Activated T-cell treated with anti-CD3 and anti-CD28 coated beads, Interleukin-2, amount 50 U/mL, for 72 hours (primary cell): Measurements from ENCODE around the gene ERVFRD-1. TPM values are rescaled to one million over a fixed set of nuclear protein-coding genes. Genes with fewer than 3 reads are reported as not detected.

Experiments used
- ATAC-seq, 2 donors: fragments of 150-1000 bp; cut with Tn5 transposase; replicated peaks in 1 of 2; 2 replicates each; pipeline ENCODE4 v1.10.0; 2021; ENCODE audit warnings: moderate library complexity in 2 of 2, mild to moderate bottlenecking in 1 of 2
- DNase-seq, 2 donors: peaks; one replicate each; pipeline ENCODE4 v3.0.0; 2021 to 2022; ENCODE audit warnings: mixed read lengths in 1 of 2
- H3K27ac Mint-ChIP-seq: one replicate; pipeline ENCODE4 v1.8.0; 2022; ENCODE audit warnings: mild to moderate bottlenecking, moderate library complexity, mixed read lengths
- H3K27me3 Mint-ChIP-seq: one replicate; pipeline ENCODE4 v1.8.0; 2022; ENCODE audit warnings: low read depth, mixed read lengths
- H3K36me3 Mint-ChIP-seq, 2 donors: one replicate each; pipeline ENCODE4 v1.8.0; 2022; ENCODE audit warnings: mixed read lengths in 2 of 2, mild to moderate bottlenecking in 1 of 2; ENCODE audit not compliant: insufficient read depth in 2 of 2
- H3K4me1 Mint-ChIP-seq: one replicate; pipeline ENCODE4 v1.8.0; 2022; ENCODE audit warnings: low read depth, mixed read lengths
- H3K4me3 Mint-ChIP-seq, 2 donors: one replicate each; pipeline ENCODE4 v1.8.0; 2022; ENCODE audit warnings: mild to moderate bottlenecking in 2 of 2, mixed read lengths in 2 of 2, moderate library complexity in 2 of 2
- H3K9me3 Mint-ChIP-seq, 2 donors: one replicate each; pipeline ENCODE4 v1.8.0; 2022; ENCODE audit warnings: mixed read lengths in 2 of 2
- total RNA-seq, 2 donors: library from RNA; stranded (reverse); gene quantifications; one replicate each; pipeline ENCODE4 v1.2.3, GENCODE V29; 2022

Gene ERVFRD-1
- total RNA-seq, 2 donors from 2014 or later = not detected

GRCh38 chr6:11141295-11141694 is 29.8 kb upstream of the ERVFRD-1 start:
- Mint-ChIP-seq H3K27me3 (no peaks in the 10 kb centered on the region), H3K36me3 (no peaks in the 10 kb centered on the region), H3K4me1 (peaks cover 19% of the 10 kb centered on the region), H3K27ac (no peak overlapping the region), H3K4me3 (no peak overlapping the region), H3K9me3 (no peaks in the 10 kb centered on the region)
- DNase-seq (no peak), ATAC-seq (no peak)

- no peak for DNase-seq
- H3K27me3 Mint-ChIP-seq = no peaks in the 10 kb centered on the region
- H3K4me1 Mint-ChIP-seq = peaks cover 19% of the 10 kb centered on the region
- no peak overlapping the region for H3K4me3 Mint-ChIP-seq
- H3K9me3 Mint-ChIP-seq = no peaks in the 10 kb centered on the region
- no peak overlapping the region for H3K27ac Mint-ChIP-seq
- peaks cover 0 to 3% of the 10 kb centered on the region in 2 donors for H3K36me3 Mint-ChIP-seq
- ATAC-seq = no peak
Measured at GRCh38 chr6:11140056-11140455, 28.5 kb upstream of the ERVFRD-1 start.

GRCh38 chr6:11139051-11139960 is 27.8 kb upstream of the ERVFRD-1 start:
- DNase-seq (no peak), ATAC-seq (peak; percentile 44 to 71)
- no peak overlapping the region for H3K4me3 Mint-ChIP-seq
- peaks cover 0 to 7% of the 10 kb centered on the region in 2 donors for H3K36me3 Mint-ChIP-seq
- H3K9me3 Mint-ChIP-seq = no peaks in the 10 kb centered on the region
- no peaks in the 10 kb centered on the region for H3K27me3 Mint-ChIP-seq
- peak overlapping the region; percentile 10 for H3K27ac Mint-ChIP-seq
- peaks cover 15% of the 10 kb centered on the region for H3K4me1 Mint-ChIP-seq

- ATAC-seq (no peak), DNase-seq (no peak)
- Mint-ChIP-seq H3K4me3 (no peak overlapping the region), H3K9me3 (no peaks in the 10 kb centered on the region), H3K36me3 (peaks cover 0 to 7% of the 10 kb centered on the region in 2 donors), H3K27ac (no peak overlapping the region), H3K27me3 (no peaks in the 10 kb centered on the region), H3K4me1 (peaks cover 15% of the 10 kb centered on the region)
Measured at GRCh38 chr6:11136809-11137208, 25.3 kb upstream of the ERVFRD-1 start.

GRCh38 chr6:11133281-11133680 is 21.8 kb upstream of the ERVFRD-1 start:
- Mint-ChIP-seq H3K9me3 (no peaks in the 10 kb centered on the region), H3K27ac (no peak overlapping the region), H3K4me3 (no peak overlapping the region), H3K36me3 (peaks cover 0 to 7% of the 10 kb centered on the region in 2 donors), H3K27me3 (no peaks in the 10 kb centered on the region), H3K4me1 (peaks cover 20% of the 10 kb centered on the region)
- ATAC-seq = no peak
- DNase-seq = no peak

- DNase-seq (no peak), ATAC-seq (no peak)
- Mint-ChIP-seq H3K9me3 (no peaks in the 10 kb centered on the region), H3K27ac (no peak overlapping the region), H3K4me1 (peaks cover 21% of the 10 kb centered on the region), H3K36me3 (peaks cover 1 to 8% of the 10 kb centered on the region in 2 donors), H3K27me3 (no peaks in the 10 kb centered on the region), H3K4me3 (no peak overlapping the region)
Measured at GRCh38 chr6:11132194-11132888, 20.8 kb upstream of the ERVFRD-1 start.

GRCh38 chr6:11130605-11131004 is 19.1 kb upstream of the ERVFRD-1 start:
- H3K27ac Mint-ChIP-seq = peak overlapping the region; percentile 25
- ATAC-seq (no peak), DNase-seq (no peak)
- H3K4me1 Mint-ChIP-seq = peaks cover 25% of the 10 kb centered on the region
- no peaks in the 10 kb centered on the region for H3K27me3 Mint-ChIP-seq
- no peak overlapping the region for H3K4me3 Mint-ChIP-seq
- H3K9me3 Mint-ChIP-seq = no peaks in the 10 kb centered on the region
- peaks cover 1 to 10% of the 10 kb centered on the region in 2 donors for H3K36me3 Mint-ChIP-seq

- Mint-ChIP-seq H3K4me1 (peaks cover 25% of the 10 kb centered on the region), H3K27ac (peak overlapping the region; percentile 6), H3K9me3 (no peaks in the 10 kb centered on the region), H3K36me3 (peaks cover 1 to 9% of the 10 kb centered on the region in 2 donors), H3K27me3 (no peaks in the 10 kb centered on the region), H3K4me3 (no peak overlapping the region)
- no peak for ATAC-seq
- no peak for DNase-seq
Measured at GRCh38 chr6:11129908-11130565, 18.5 kb upstream of the ERVFRD-1 start.

- Mint-ChIP-seq H3K4me1 (peaks cover 25% of the 10 kb centered on the region), H3K4me3 (no peak overlapping the region), H3K27me3 (no peaks in the 10 kb centered on the region), H3K27ac (no peak overlapping the region), H3K9me3 (no peaks in the 10 kb centered on the region), H3K36me3 (peaks cover 1 to 5% of the 10 kb centered on the region in 2 donors)
- no peak for ATAC-seq
- DNase-seq = no peak
Measured at GRCh38 chr6:11128608-11129007, 17.1 kb upstream of the ERVFRD-1 start.

- no peak overlapping the region for H3K4me3 Mint-ChIP-seq
- peaks cover 25% of the 10 kb centered on the region for H3K4me1 Mint-ChIP-seq
Measured at GRCh38 chr6:11126876-11127275, 15.4 kb upstream of the ERVFRD-1 start.

GRCh38 chr6:11123978-11124377 is 12.5 kb upstream of the ERVFRD-1 start:
- Mint-ChIP-seq H3K27ac (no peak overlapping the region), H3K36me3 (peaks cover 1 to 5% of the 10 kb centered on the region in 2 donors), H3K9me3 (no peaks in the 10 kb centered on the region), H3K4me1 (peaks cover 16% of the 10 kb centered on the region), H3K27me3 (no peaks in the 10 kb centered on the region), H3K4me3 (no peak overlapping the region)
- ATAC-seq = no peak
- DNase-seq = no peak

More at GRCh38 chr6:11126876-11127275, 15.4 kb upstream of the ERVFRD-1 start:
- Mint-ChIP-seq H3K27me3 (no peaks in the 10 kb centered on the region), H3K27ac (no peak overlapping the region), H3K36me3 (peaks cover 1 to 5% of the 10 kb centered on the region in 2 donors), H3K9me3 (no peaks in the 10 kb centered on the region)
- DNase-seq (no peak), ATAC-seq (no peak)

- no peaks in the 10 kb centered on the region for H3K27me3 Mint-ChIP-seq
- peaks cover under 1 to 4% of the 10 kb centered on the region in 2 donors for H3K36me3 Mint-ChIP-seq
- no peak for ATAC-seq
- H3K9me3 Mint-ChIP-seq = no peaks in the 10 kb centered on the region
- no peak overlapping the region for H3K4me3 Mint-ChIP-seq
- no peak overlapping the region for H3K27ac Mint-ChIP-seq
- DNase-seq = no peak
- peaks cover 13% of the 10 kb centered on the region for H3K4me1 Mint-ChIP-seq
Measured at GRCh38 chr6:11122380-11122779, 10.9 kb upstream of the ERVFRD-1 start.

- H3K27me3 Mint-ChIP-seq = no peaks in the 10 kb centered on the region
Measured at GRCh38 chr6:11121851-11122250, 10.3 kb upstream of the ERVFRD-1 start.

More at GRCh38 chr6:11121851-11122250, 10.3 kb upstream of the ERVFRD-1 start:
- no peak overlapping the region for H3K4me3 Mint-ChIP-seq
- no peak for ATAC-seq
- peaks cover 9% of the 10 kb centered on the region for H3K4me1 Mint-ChIP-seq
- no peaks in the 10 kb centered on the region for H3K9me3 Mint-ChIP-seq
- DNase-seq = no peak
- H3K27ac Mint-ChIP-seq = no peak overlapping the region
- peaks cover 0 to 3% of the 10 kb centered on the region in 2 donors for H3K36me3 Mint-ChIP-seq
